GM15510 (cell line): ENCODE data around the gene CCL5.
A peak's percentile ranks its signal among the peaks of the same experiment; 100 is the strongest.

Source experiments
- POLR2A ChIP-seq: IDR thresholded peaks from 3 replicates; pipeline ENCODE4 v1.6.1; 2011; ENCODE audit warnings: borderline replicate concordance; ENCODE audit not compliant: insufficient read length; ENCODE audit errors: extremely low read depth

Gene CCL5

DNA sequence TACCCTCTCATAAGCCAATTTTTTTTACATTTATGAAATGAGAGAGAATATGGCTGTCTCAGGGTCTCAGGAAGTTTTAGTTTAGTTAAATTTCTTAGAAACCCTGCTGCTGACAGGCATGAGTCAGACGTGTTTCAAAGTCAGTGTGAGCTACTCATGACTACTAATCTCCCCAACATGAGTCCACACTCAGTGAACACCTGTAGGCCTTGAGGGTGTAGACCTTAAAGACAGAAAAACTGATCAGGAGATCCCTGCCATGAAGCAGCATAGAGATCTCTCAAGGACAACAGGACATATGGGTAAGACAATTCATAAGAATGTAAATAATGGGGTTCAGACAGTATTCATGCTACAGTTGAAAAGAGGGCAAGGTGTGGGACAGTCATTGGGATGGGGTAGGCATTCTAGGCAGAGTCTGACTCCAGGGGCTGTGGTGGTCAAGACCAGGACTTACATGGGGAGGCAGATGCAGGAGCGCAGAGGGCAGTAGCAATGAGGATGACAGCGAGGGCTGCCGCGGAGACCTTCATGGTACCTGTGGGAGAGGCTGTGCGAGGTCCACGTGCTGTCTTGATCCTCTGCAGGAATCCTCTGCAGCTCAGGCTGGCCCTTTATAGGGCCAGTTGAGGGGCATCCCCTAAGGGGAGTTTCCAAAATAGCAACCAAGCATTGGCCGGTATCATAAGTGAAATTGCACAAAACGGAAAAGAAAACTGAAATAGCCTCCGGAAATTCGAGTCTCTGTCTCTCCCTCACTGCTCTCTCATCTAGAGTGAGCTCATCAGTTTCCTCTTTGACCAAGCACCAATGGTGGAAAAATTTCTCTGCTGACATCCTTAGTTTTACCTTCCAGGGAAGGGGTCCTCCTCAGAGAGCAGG lies at the start of gene CCL5:
TSS of gene CCL5 (minus strand) at position 588 of the 882 bp plus-strand sequence.
- peak; percentile 80 for TF ChIP-seq POLR2A

DNA sequence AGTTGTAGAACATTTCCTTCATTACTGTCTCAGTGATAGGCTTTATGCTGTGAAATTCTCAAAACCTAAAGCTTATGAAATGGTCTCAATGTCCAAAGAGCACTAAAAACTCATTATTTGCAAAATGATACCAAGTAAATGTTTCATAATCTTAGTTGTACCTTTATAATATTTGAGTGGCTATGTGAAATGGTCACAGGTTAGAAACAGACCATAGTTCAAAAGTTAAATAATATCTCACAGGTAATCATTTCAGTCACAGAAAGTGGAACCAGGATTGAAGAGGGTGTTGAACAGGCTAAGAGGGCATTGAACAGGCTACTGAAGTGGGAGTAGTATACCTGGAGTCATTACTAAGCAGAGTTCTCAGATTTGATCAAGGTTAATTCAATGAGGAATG lies 47.6 kb upstream of the CCL5 start:
- TF ChIP-seq POLR2A = no peak

DNA sequence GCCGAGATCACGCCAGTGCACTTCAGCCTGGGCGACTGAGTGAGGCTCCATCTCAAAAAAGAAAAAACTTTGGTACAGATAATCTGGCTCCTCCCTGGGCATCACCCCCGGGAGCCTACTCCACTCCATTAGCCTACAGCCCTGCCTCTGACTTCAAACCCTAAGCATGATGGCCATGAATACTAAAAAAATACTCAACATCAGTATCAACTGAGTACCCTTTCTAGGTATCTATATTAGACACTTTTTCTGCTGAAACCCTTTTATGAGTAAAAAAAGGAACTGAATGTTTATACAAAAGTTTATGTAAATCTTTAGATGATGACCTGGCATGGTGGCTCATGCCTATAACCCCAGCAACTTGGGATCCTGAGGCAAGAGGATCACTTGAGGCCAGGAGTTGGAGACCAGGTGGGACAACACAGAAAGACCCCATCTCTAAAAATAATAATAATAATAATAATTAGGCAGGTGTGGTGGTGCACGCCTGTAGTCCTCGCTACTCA lies 43.5 kb upstream of the CCL5 start:
- no peak for TF ChIP-seq POLR2A

DNA sequence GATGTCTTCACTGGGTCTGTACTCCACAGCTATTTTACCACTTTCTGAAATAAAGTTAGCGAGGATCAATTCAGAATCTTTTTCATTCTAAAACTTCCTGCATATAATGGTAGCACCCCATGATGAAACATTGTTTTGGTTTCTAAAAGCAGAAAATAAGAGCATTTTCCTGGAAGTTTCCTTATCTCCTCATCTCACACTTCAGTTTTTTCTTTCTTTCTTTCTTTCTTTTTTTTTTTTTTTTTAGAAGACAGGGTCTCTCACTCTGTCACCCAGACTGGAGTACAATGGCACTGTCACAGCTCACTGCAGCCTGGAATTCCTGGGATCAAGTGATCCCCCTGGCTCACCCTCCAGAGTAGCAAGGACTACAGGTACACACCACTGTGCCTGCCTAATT lies 40.1 kb upstream of the CCL5 start:
- TF ChIP-seq POLR2A = no peak

DNA sequence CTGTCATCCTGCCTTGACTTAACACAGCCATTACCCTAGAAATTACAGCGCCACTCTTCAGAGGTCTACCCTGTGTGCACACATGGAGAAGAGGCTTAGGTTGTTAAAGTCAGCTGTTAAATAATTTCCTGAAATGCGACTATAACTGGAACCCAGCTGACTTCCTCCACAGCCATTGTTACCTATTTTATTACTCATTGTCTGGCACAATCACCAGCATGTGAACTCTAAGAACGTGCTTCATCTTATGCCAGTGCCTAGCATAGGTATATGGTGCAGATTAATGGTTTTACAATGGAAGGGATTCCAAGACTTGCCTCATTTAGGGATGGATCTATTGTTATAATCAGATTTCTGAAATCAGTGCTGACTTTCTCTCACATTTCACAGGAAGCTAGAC lies 38.5 kb upstream of the CCL5 start:
- no peak for TF ChIP-seq POLR2A

DNA sequence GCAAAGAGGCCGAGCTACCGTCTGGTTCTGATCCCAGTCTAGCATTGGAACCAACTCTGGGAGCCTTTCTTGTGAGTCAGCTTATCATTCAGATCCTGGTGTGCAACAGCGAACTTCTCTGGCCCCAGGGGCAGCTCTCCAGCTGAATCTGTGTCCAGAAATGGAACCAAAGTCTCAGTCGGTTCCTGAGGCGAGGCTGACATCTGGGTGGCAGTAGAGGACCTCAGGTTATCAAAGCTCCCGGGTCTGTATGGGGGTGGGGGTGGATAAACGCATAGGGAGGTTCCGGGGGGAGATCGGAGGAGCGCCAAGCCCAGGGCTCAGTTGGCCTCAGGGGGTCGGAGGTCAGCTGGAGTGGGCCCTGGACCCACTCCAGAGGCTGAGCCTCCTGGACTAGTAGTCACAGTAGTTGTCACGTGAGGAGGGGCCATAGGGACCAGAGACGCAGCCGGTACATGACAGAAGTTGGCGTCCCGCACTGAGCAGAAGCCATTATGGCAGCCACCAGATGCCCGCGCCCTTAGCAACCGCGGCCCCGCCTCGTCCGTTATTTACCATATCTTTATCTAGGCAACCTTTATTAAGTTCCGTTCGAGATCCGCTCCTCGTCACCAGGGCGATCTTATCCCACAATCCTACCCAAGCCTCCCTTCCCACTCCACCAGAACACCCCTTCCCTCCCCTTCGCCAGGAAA lies 37.5 kb upstream of the CCL5 start:
- no peak for TF ChIP-seq POLR2A

DNA sequence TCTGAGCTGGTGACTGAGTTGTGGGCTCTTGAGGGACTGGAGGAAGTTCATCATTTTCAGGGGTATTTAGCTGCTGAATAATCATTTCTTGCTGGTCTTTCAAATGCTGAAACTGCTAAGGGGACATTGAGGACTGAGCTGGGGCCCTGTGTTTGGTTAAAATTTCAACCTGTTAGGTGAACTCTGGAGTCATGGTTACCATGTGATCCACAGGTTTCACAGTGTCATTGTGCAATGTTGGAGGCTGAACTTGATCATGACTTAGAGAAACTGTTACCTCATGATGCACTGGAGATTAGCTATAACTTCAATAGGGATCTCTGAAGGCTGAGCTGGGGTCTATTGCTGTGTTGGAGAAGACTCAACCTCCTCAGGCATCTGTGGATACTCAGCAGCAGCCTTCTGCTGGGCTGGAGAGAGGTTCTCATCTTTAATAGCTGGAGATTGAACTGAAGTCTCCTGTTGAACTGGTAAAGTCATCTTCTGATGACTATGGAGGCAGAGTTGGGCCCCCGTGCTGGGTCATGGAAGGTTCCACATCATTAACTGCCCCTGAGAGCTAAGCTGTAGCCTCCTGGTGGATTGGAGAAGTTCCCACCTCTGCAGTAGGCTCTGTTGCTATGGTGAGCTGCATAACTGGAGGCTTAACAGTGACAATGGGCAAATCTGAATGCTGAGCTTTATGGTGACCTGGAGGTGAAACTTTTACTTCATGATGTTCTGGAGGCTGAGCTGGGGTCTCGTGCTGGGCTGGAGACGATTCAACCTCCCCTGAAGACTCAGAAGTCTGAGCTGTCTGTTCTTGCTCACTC lies 35.2 kb upstream of the CCL5 start:
- TF ChIP-seq POLR2A = no peak

DNA sequence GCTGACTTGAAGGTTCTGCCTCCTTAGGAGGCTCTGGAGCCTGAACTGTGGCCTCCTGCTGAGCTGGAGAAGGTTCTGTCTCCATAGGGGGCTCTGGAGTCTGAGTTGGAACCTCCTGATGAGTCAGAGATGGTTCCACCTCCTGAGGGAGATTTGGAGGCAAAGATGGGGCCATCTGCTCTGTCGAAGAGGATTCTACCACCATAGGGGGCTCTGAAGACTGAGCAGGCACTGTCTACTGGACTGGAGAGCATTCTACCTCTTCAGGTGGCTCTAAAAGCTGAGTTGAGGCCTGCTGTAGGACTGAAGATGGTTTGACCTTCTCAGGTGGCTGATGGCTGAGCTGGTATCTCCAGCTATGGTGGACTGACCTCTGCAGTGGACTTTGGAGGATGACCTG lies 34.2 kb upstream of the CCL5 start:
- no peak for TF ChIP-seq POLR2A

DNA sequence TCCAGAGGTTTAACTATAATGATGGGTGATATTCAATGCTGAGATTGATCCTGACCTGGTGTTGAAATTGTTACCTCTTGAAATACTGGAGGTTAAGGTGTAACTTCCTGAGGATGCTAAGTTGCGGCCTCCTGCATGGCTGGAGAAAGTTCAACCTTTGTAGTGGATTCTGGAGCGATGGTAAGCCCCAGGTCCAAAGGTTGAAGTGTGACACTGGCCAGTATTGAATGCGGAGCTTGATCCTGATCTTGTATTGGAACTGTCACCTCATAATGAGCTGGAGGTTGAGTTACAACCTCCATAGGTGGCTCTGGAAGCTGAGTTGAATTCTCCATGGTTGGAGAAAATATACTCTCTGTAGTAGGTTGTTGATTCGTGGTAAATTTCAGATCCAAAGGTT lies 33.4 kb upstream of the CCL5 start:
- no peak for TF ChIP-seq POLR2A

DNA sequence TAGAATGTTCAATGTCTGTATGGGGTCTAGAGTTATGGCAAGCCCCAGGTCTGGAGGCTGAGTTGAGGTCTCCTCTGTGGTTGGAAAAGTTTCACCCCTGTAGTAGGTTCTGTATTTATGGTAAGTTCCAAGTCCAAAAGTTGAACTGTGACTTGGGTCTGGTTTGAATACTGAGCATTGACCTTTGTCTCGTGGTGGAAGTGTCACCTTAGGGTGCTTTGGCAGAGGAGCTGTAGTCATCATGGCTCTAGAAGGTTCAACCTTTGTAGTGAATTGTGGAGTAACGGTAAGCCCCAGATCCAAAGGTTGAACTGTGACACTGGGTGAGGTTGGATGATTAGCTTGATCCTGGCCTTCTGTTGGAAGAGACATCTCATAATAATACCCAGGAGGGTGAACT lies 32.8 kb upstream of the CCL5 start:
- TF ChIP-seq POLR2A = no peak

DNA sequence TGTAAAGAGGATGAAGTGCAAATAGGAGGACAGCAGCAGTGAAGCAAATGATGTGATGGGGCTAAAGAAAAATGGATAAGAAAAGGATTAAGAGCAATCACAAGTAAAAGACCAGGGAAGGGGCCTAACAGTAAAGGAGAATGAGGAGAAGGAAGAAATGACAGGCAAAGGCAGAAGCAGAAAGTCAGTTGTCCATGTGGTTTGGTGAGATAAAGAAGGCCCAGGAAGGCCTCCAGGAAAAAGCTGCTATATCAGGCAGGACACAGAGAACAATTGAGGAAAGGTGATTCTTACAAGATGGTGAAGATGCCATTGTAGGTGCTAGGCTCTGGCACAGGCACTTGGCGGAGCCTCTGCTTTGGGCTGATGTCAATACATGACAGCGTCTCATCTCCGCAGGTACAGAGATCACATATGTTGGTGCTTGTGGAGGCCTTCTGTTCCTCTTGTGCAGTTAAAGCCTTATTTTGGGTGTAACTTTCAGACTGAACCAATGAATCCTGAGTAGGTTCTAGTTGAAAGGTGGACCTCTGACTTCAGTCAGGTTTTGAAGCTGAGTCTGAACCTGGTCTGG lies 32.3 kb upstream of the CCL5 start:
- no peak for TF ChIP-seq POLR2A

DNA sequence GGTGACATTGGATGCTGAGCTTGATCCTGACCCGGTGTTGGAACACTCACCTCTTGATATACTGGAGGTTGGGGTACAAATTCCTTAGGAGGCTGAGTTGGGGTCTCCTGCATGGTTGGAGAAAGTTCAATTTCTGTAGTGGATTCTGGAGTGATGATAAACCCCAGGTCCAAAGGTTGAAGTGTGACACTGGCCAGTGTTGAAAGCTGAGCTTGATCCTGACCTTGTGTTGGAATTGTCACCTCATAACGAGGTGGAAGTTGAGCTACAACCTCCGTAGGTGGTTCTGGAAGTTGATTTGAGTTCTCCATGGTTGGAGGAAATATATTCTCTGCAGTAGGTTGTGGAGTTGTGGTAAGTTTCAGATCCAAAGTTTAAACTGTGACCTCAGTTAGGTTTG lies 29.2 kb upstream of the CCL5 start:
- TF ChIP-seq POLR2A = no peak

DNA sequence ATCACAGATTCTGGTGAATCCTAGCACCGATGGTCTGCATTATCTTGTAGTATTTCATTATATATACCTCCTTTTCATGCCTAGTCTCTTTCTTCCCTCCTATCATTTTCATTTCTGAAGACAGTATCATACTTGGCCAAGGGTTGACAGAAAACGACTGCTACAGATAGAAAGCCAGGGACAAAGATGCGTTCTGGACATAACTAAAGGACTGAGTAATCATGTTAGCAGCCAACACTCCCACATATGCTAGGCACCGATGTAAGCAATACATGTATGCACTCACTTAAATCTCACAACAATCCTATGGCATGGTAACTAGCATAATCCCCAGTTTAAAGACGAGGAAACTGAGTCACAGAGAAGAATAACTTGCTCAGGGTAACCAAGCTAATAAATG lies 27.5 kb upstream of the CCL5 start:
- TF ChIP-seq POLR2A = no peak

DNA sequence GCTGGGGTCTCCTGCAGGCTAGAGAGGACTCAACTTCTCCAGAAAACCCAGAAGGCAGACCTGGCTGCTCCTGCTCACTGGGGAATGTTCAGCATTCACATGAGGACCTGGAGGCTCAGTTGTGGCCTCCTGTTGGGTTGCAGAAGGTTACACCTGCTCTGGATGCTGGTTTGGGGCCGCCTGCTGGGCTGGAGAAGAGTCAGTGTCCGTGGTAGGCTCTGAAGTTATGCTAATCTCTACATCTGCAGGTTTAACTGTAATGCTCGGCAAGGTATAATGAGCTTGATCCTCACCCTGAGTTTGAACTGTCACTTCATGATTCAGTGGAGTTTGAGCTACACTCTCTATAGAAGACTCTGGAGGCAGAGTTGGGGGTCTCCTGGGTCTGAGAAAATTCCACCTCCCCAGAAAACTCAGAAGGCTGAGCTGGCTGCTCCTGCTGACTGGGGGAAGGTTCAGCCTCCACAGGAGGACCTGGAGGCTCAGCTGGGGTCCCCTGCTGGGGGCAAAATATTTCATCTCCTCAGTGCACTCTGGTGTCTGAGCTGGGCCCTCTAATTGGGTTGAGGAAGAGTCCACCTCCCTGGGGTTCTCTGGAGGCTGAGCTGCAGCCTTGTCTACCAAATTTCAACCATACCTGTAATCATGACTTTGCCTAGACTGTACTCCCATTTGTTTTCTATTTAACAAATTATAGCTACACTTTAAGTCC lies 26.9 kb upstream of the CCL5 start:
- TF ChIP-seq POLR2A = no peak

DNA sequence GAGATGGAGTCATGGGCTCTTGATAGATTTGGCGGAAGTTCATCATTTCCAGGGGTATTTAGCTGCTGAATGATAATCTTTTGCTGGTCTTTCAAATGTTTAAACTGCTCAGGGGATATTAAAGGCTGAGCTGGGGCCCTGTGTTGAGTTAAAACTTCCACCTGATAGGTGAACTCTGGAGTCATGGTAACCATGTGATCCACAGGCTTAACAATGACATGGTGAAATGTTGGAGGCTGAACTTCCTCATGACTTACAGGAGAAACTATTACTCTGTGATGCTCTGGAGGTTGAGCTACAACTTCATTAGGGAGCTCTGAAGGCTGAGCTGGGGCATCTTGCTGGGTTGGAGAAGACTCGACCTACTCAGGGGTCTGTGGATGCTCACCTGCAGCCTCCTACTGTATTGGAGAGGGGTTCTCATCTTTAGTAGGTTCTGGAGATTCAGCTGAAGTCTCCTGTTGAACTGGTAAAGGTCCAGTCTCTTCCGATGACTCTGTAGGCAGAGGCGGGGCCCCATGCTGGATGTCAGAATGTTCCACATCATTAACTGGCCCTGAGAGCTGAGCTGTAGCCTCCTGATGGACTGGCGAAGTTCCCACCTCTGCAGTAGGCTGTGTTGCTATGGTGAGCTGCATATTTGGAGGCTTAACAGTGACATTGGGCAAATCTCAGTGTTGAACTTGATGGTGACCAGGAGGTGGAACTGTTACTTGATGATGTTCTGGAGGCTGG lies 26.2 kb upstream of the CCL5 start:
- TF ChIP-seq POLR2A = no peak
